A204.1 (cell line): Measurements from ENCODE around the gene CCN6.

Source experiments
- FAIRE-seq: peaks from 2 replicates; lab custom pipeline; 2012; peaks lifted over from hg19 to GRCh38; lab: Jason Lieb, UNC

Gene CCN6

DNA sequence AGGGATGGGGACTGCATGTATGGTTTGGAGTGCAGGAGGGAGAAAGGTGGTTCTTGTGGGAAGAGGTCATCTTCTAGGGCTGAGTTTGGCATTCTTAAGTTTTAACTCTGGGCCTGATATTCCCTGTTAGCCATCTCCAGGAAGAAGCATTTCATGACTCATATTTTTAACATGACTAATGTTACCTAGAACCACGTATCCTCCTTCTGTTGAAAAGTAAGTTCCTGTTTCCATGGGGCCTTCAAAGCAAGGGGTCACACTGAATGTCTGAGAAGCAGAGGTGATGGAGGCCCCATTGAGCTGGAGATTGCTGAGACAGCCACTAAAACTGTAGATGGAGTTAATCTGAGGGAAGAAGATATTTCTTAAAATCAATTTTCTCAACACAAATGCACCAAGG, 63.6 kb downstream of the CCN6 start:
- FAIRE-seq = no peak

DNA sequence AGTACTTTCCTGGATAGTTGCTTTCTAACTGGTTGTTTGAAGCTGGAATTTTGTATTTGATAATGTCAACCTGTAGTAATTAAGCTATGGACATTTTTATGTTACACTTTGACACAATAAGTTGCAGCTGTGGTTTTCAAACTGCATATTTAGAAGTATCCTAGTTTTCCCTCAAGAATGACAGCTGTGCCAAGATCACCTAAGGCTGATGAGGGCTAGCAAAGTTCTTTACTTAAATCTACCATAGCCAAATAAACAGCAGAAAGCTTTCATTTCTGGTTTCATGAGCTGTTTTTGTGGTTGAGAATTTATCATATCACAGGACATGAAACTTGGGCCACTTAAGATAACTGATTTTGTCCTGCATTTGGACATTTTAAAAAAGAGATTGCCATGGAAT, 64.1 kb downstream of the CCN6 start:
- FAIRE-seq = no peak
